SK-N-SH (cell line): ENCODE results near the gene KIAA0232. TPM values are rescaled to one million over a fixed set of nuclear protein-coding genes. Genes with fewer than 3 reads are reported as not detected.

Source experiments
- CTCF ChIA-PET: fragments of 300-600, 350-600 bp; formaldehyde crosslinking; extraction: SDS; loops from one replicate; lab custom pipeline; 2021; lab: Yijun Ruan, JAX
- POLR2A ChIA-PET: fragments of 350-600 bp; sonication (Branson Sonifier 250); formaldehyde crosslinking; extraction: SDS; loops from one replicate; lab custom pipeline; 2020; ENCODE audit warnings: antibody characterized with exemption, inconsistent platforms; lab: Yijun Ruan, JAX
- DNase-seq: peaks from one replicate; pipeline ENCODE4 v3.0.0; 2012
- H2AFZ ChIP-seq: fragments of 200-600 bp; sonication (generic); 2 replicates; pipeline ENCODE4 v1.8.1; 2016; ENCODE audit warnings: antibody characterized with exemption, mild to moderate bottlenecking, low read depth
- H3F3A ChIP-seq: fragments of 200-600 bp; sonication (generic); replicated peaks from 2 replicates; pipeline ENCODE3; 2016; ENCODE audit warnings: antibody characterized with exemption, mild to moderate bottlenecking; ENCODE audit not compliant: insufficient read depth
- H3K27ac ChIP-seq, 2 experiments: fragments of 200-500 bp in 1 of 2; fragments of 200-600 bp in 1 of 2; sonication (Bioruptor generic) in 1 of 2; sonication (generic), shearing (Covaris generic) in 1 of 2; 2 replicates each; pipeline versions ENCODE4 v1.5.1 to v1.6.1; 2014 to 2016; ENCODE audit warnings: low read depth in 2 of 2, inconsistent platforms in 1 of 2, low read length in 1 of 2, mild to moderate bottlenecking in 1 of 2, mixed read lengths in 1 of 2
- H3K27me3 ChIP-seq: fragments of 200-600 bp; sonication (generic), shearing (Covaris generic); 2 replicates; pipeline ENCODE4 v1.6.1; 2016; ENCODE audit warnings: mixed run types; ENCODE audit not compliant: insufficient read depth
- H3K36me3 ChIP-seq, 2 experiments: fragments of 200-500 bp in 1 of 2; fragments of 200-600 bp in 1 of 2; sonication (Bioruptor generic) in 1 of 2; sonication (generic) in 1 of 2; replicated peaks in 1 of 2; 2 replicates each; pipeline versions ENCODE3 to v1.5.1; 2014 to 2016; ENCODE audit warnings: low read length in 1 of 2, mild to moderate bottlenecking in 1 of 2; ENCODE audit not compliant: insufficient read depth in 2 of 2, control insufficient read depth in 1 of 2
- H3K4me1 ChIP-seq, 2 experiments: fragments of 200-500 bp in 1 of 2; fragments of 200-600 bp in 1 of 2; sonication (Bioruptor generic) in 1 of 2; sonication (generic), shearing (Covaris generic) in 1 of 2; 2 replicates each; pipeline versions ENCODE4 v1.5.1 to v1.6.1; 2014 to 2016; ENCODE audit warnings: low read depth in 1 of 2, low read length in 1 of 2, mixed run types in 1 of 2; ENCODE audit not compliant: insufficient read depth in 2 of 2, control insufficient read depth in 1 of 2
- H3K4me2 ChIP-seq: fragments of 200-600 bp; sonication (generic), shearing (Covaris generic); 2 replicates; pipeline ENCODE4 v1.6.1; 2017; ENCODE audit warnings: mixed run types
- H3K4me3 ChIP-seq, 2 experiments: fragments of 200-500 bp in 1 of 2; fragments of 200-600 bp in 1 of 2; sonication (Bioruptor generic) in 1 of 2; sonication (generic), shearing (Covaris generic) in 1 of 2; 2 replicates each; pipeline versions ENCODE4 v1.5.1 to v1.8.1; 2014 to 2016; ENCODE audit warnings: low read depth in 2 of 2, inconsistent platforms in 1 of 2, low read length in 1 of 2, mild to moderate bottlenecking in 1 of 2, mixed read lengths in 1 of 2, moderate library complexity in 1 of 2
- H3K79me2 ChIP-seq: fragments of 200-600 bp; sonication (generic); 2 replicates; pipeline ENCODE4 v1.8.1; 2017; ENCODE audit warnings: mild to moderate bottlenecking; ENCODE audit not compliant: insufficient read depth
- H3K9ac ChIP-seq: fragments of 200-600 bp; sonication (generic); 2 replicates; pipeline ENCODE4 v1.6.1; 2017; ENCODE audit warnings: mixed run types
- H3K9me2 ChIP-seq: fragments of 200-600 bp; sonication (generic); 2 replicates; pipeline ENCODE4 v1.6.1; 2017; ENCODE audit warnings: mixed run types
- H3K9me3 ChIP-seq: fragments of 200-600 bp; sonication (generic); 2 replicates; pipeline ENCODE4 v1.6.1; 2017; ENCODE audit warnings: mixed run types, mild to moderate bottlenecking, moderate library complexity
- H4K20me1 ChIP-seq: fragments of 200-600 bp; sonication (generic); 2 replicates; pipeline ENCODE4 v1.6.1; 2017; ENCODE audit warnings: mild to moderate bottlenecking, mixed run types; ENCODE audit not compliant: insufficient read depth
- CHD2 ChIP-seq: fragments of 150-350 bp; IDR thresholded peaks from 2 replicates; pipeline ENCODE4 v1.6.1; 2018; ENCODE audit warnings: low read length; ENCODE audit not compliant: partially characterized antibody
- EZH2phosphoT487 ChIP-seq: fragments of 200-600 bp; sonication (generic); IDR thresholded peaks from 2 replicates; pipeline ENCODE4 v1.6.1; 2017; ENCODE audit warnings: low read depth, mixed run types, mild to moderate bottlenecking, antibody characterized with exemption, moderate library complexity, borderline replicate concordance
- FOSL2 ChIP-seq: IDR thresholded peaks from 2 replicates; pipeline ENCODE4 v1.4.0; 2012; ENCODE audit warnings: low read depth, mild to moderate bottlenecking, moderate library complexity, borderline replicate concordance
- FOXJ3 ChIP-seq: sonication (generic); formaldehyde crosslinking; IDR thresholded peaks from 2 replicates; pipeline ENCODE4 v1.5.1; 2020; ENCODE audit warnings: mild to moderate bottlenecking, missing genetic modification reagents
- GATA2 ChIP-seq: sonication (generic); formaldehyde crosslinking; IDR thresholded peaks from 2 replicates; pipeline ENCODE4 v1.5.0; 2020; ENCODE audit warnings: mild to moderate bottlenecking, missing genetic modification reagents
- JUND ChIP-seq: IDR thresholded peaks from 2 replicates; pipeline ENCODE4 v1.4.0; 2012
- MEF2A ChIP-seq: IDR thresholded peaks from 2 replicates; pipeline ENCODE4 v1.4.0; 2012; ENCODE audit warnings: low read depth, borderline replicate concordance
- MXI1 ChIP-seq: IDR thresholded peaks from 2 replicates; pipeline ENCODE4 v1.6.1; 2012; ENCODE audit warnings: mild to moderate bottlenecking, low read depth, low read length, improper control_type of control experiment
- NFIC ChIP-seq: IDR thresholded peaks from 2 replicates; pipeline ENCODE4 v1.4.0; 2012; ENCODE audit warnings: borderline replicate concordance
- NRF1 ChIP-seq: IDR thresholded peaks from 2 replicates; pipeline ENCODE4 v1.6.1; 2012; ENCODE audit warnings: low read depth, mild to moderate bottlenecking, low read length
- RAD21 ChIP-seq: IDR thresholded peaks from 2 replicates; pipeline ENCODE4 v1.6.1; 2012; ENCODE audit warnings: mild to moderate bottlenecking, low read length
- RCOR1 ChIP-seq: fragments of 150-350 bp; IDR thresholded peaks from 2 replicates; pipeline ENCODE4 v1.6.1; 2017; ENCODE audit warnings: antibody characterized with exemption, low read length
- SMC3 ChIP-seq: IDR thresholded peaks from 2 replicates; pipeline ENCODE4 v1.6.1; 2012; ENCODE audit warnings: low read depth, low read length, improper control_type of control experiment
- TAF1 ChIP-seq: IDR thresholded peaks from 2 replicates; pipeline ENCODE4 v1.6.1; 2012; ENCODE audit warnings: low read depth, mild to moderate bottlenecking, low read length, moderate library complexity, borderline replicate concordance
- TCF12 ChIP-seq: IDR thresholded peaks from 2 replicates; pipeline ENCODE4 v1.4.0; 2012
- TEAD4 ChIP-seq: IDR thresholded peaks from 2 replicates; pipeline ENCODE4 v1.4.0; 2012; ENCODE audit warnings: mild to moderate bottlenecking, borderline replicate concordance; ENCODE audit not compliant: insufficient read depth
- USF2 ChIP-seq: fragments of 150-350 bp; IDR thresholded peaks from 2 replicates; pipeline ENCODE4 v1.6.1; 2017; ENCODE audit warnings: antibody characterized with exemption, low read length, low read depth, borderline replicate concordance
- YY1 ChIP-seq: IDR thresholded peaks from 2 replicates; pipeline ENCODE4 v1.4.0; 2012; ENCODE audit warnings: low read depth, mild to moderate bottlenecking
- ZBTB33 ChIP-seq: IDR thresholded peaks from 2 replicates; pipeline ENCODE4 v1.4.0; 2012; ENCODE audit warnings: low read depth, borderline replicate concordance
- WGBS: methylation state at CpG from one replicate; pipeline ENCODE4 v1.1.6; 2017; ENCODE audit warnings: low lambda C conversion rate; 5-methylcytosine and 5-hydroxymethylcytosine counted together
- polyA plus RNA-seq, 3 experiments: library from polyadenylated mRNA; depleted of rRNA; stranded (reverse); fragments of >200 nt; gene quantifications; 2 replicates each; pipeline ENCODE4 v1.2.3, GENCODE V29; 2012

Gene KIAA0232
- polyA plus RNA-seq, 1 of the 3 experiments (the other 2 are of a cell fraction): 5.7 TPM

DNA sequence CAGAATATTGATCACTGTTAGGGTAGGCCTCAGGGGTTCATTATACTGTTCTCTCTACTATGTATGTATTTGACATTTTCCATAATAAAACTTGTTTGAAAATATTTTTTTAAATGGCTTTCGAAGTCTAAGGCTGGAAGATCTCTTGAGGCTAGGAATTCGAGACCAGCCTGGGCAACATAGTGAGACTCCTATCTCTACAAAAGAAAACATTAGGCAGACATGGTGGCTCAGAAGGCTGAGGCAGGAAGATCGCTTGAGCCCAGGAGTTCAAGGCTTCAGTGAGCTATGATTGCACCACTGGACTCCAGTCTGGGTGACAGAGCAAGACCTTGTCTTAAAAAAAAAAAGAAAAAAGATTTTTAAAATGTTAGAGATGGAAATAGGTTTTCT lies 111.6 kb downstream of the KIAA0232 start:
- no peaks in the 10 kb centered on the region for H3K36me3 ChIP-seq
- H3K9me2 ChIP-seq: no peaks in the 10 kb centered on the region
- no peak overlapping the region for H2AFZ ChIP-seq
- no peak overlapping the region for H3K4me3 ChIP-seq
- POLR2A ChIA-PET: no interaction called here
- no peak overlapping the region for H3K9ac ChIP-seq
- WGBS: 77% methylated on average over 3 of the region's 3 CpGs
- CTCF ChIA-PET: interaction anchor here (1.5 to 1.9 kb wide), 3 partner anchors 20 to 177 kb away, joined by 3 to 5 read pairs (median 4); no protein-coding TSS in a partner anchor
- TF ChIP-seq RAD21: no peak
- TF ChIP-seq GATA2 (CRISPR knock-in tag): no peak
- TF ChIP-seq YY1: no peak
- no peak for TF ChIP-seq SMC3
- TF ChIP-seq NFIC: no peak
- no peak for TF ChIP-seq FOSL2
- TF ChIP-seq NRF1: no peak
- TF ChIP-seq ZBTB33: no peak
- no peak for TF ChIP-seq TCF12
- TF ChIP-seq CHD2: no peak
- no peak for TF ChIP-seq EZH2phosphoT487
- no peak for TF ChIP-seq TAF1
- TF ChIP-seq RCOR1: no peak
- TF ChIP-seq MEF2A: no peak
- TF ChIP-seq TEAD4: no peak
- H3K27ac ChIP-seq: no peak overlapping the region
- H4K20me1 ChIP-seq: no peaks in the 10 kb centered on the region
- no peaks in the 10 kb centered on the region for H3F3A ChIP-seq
- H3K4me1 ChIP-seq: no peaks in the 10 kb centered on the region
- no peaks in the 10 kb centered on the region for H3K9me3 ChIP-seq
- H3K79me2 ChIP-seq: no peaks in the 10 kb centered on the region
- no peak overlapping the region for H3K4me2 ChIP-seq
- DNase-seq: no peak
- H3K27me3 ChIP-seq: no peaks in the 10 kb centered on the region

DNA sequence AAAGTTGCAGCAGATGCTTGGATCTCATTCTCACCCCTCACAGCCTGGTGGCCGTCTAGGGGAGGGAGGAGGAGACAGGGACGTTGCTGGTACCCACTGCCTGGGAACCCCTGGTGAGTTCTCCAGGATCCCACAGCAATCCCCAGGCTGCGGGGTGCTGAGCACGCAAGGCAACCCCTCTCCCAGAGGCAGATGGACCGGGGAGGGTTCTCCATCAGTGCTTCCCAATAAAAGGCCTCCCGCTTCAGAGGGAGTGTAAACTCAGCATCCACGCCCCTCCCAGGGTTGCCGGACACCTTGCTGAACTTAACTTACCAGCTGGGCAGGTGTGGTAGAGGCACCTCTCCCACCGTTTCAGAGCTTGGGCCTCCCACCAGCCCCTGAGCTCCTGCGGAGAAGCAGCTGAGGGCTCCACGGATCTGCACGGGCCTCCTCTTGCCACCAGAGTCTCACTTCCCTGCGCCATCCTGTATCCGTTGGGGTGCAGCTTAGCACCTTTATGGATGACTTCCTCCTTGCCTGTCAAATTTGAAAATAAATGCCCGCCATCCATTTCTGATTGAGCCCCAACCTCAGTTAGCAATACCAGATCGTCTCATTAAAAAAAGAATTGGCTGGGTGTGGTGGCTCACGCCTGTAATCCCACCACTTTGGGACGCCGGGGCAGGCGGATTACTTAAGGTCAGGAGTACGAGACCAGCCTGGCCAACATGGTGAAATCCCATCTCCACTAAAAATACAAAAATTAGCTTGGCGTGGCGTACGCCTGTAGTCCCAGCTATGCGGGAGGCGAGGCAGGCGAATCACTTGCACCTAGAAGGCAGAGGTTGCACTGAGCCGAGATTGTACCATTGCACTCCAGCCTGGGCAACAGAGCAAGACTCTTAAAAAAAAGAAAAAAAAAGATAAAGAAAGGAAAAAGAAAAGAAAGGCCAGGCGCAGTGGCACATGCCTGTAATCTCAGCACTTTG lies 112.3 kb downstream of the KIAA0232 start:
- Histone ChIP-seq H3K27me3 (no peaks in the 10 kb centered on the region), H2AFZ (no peak overlapping the region), H3K36me3 (no peaks in the 10 kb centered on the region), H3K9me2 (no peaks in the 10 kb centered on the region), H3F3A (no peaks in the 10 kb centered on the region), H3K4me1 (no peaks in the 10 kb centered on the region), H3K79me2 (no peaks in the 10 kb centered on the region), H3K4me3 (no peak overlapping the region), H4K20me1 (no peaks in the 10 kb centered on the region), H3K9ac (no peak overlapping the region), H3K4me2 (no peak overlapping the region), H3K27ac (no peak overlapping the region), H3K9me3 (no peaks in the 10 kb centered on the region)
- DNase-seq: no peak
- CTCF ChIA-PET: interaction anchor here (1.2 to 1.9 kb wide), 3 partner anchors 98 to 176 kb away, joined by 3 to 5 read pairs (median 3); no protein-coding TSS in a partner anchor
- TF ChIP-seq TAF1 (no peak), MXI1 (no peak), RCOR1 (no peak), SMC3 (no peak), EZH2phosphoT487 (no peak), TCF12 (no peak), JUND (no peak), FOXJ3 (CRISPR knock-in tag) (no peak), USF2 (no peak)
- WGBS: 90% methylated on average over 24 of the region's 29 CpGs
- POLR2A ChIA-PET: no interaction called here
